ENCODE results near the gene LMO4.

Gene LMO4

GRCh38 chr1:87362063-87362833, 33.6 kb downstream of the LMO4 start:
- DNase-seq: no peak

- DNase-seq: no peak
Observed at GRCh38 chr1:87362834-87363426, 34.2 kb downstream of the LMO4 start.

DNA sequence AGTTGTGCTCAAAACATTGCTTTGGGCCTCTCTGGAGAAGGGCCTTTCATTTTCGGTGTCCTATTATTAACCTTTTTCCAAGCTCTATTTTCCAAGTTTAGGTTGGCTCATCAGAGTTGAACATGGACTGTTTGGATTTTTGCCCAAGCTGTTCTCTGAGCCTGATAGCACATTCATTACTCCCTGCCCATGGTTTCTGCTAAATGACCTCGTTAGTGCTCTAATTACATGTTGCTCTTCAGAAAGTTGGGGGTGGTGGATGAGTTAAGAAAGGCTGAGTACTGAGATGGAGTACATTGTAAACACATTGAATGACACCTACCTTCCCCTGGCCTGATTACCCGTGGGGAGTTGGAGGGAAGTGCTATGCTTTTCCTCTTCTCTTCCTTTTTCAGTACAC, 38.9 kb downstream of the LMO4 start:
- DNase-seq: no peak

DNA sequence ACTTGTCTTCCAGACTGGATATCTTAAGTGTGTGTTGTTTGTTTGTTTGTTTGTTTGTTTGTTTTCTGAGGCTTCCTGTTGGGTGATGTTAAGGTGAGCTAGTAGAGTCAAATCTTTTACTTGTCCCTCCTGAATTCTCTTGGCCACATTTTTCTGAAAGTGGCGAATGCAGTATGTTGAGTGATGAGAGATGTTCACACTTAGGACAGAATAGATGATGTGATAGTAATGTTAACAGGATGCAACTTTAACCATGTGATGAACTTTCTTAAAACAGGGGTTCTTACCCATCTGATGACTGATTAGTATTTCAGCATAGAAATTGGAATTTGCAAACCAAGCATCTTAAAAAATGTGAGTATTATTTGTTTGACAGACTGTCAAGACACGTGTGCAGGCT, 40.2 kb downstream of the LMO4 start:
- DNase-seq: no peak

DNA sequence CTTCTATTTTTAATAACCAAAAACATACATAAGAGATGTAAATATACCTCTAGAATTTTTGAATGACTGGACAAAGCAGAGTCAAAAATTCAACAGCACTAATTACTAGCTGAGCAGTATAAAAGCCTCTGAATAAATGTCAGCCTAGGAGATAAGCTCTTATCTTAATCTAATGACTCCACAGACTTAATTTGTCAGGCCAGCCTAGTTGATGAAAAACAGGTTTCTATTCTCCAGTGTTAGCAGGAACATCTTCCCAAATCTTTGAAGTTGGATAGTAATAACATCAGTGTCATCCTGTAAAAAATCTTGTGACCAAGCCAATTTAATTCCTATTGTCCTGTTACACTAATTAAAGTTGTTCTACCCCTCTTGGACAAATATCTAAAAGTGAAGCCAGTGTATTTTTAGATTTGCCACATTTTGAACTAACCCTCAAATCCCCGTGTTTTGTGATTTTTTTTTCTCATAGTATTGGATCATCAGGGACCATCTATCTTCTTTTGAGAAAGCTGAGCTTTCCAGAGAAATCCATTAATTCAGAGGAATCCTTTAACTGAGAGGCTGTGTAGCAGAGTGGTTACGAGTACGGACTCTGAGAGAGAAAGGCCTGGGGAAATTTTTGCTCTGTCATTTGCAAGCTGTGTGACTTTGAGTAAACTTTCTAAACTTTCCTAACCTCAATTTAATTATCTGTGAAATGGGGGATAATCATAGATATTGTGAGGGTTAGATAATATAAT, 41.2 kb downstream of the LMO4 start:
- DNase-seq: no peak

DNA sequence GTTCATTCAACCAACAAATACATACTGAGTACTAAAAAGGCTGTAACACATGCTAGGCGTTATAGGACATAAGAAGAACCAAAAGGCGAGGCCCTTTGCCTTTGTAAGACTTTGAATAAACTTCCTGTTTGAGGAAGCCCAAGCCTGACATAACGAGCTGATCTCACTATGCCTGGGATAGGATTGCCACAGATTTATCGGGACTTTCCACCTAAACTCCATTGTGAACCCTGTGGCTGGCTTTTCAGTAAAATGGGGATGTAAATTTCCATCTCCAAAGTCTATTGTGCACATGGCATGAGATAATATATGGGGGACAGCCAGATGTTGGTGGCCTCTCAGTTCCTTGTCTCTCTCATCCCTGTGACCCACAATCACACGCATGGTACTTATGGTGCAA, 41.9 kb downstream of the LMO4 start:
- no peak for DNase-seq

DNA sequence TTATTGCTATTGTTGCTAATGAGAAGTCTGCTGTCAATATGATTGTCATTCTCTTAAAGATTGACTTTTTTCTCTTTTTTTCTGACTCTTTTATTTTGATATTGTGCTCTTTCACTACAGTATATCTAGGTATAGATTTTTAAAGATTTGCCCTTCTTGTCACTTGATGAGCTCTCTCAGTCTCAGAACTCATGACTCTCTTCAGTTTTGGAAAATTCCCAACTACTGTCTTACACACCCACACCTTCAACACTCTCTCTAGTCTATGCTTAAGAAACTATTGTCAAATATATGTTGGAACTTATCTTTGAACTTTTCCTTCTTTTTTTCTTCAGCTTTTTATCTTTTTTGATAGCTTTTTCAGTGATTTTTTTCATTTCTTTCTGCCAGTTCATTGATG, 50.6 kb downstream of the LMO4 start:
- DNase-seq: no peak

DNA sequence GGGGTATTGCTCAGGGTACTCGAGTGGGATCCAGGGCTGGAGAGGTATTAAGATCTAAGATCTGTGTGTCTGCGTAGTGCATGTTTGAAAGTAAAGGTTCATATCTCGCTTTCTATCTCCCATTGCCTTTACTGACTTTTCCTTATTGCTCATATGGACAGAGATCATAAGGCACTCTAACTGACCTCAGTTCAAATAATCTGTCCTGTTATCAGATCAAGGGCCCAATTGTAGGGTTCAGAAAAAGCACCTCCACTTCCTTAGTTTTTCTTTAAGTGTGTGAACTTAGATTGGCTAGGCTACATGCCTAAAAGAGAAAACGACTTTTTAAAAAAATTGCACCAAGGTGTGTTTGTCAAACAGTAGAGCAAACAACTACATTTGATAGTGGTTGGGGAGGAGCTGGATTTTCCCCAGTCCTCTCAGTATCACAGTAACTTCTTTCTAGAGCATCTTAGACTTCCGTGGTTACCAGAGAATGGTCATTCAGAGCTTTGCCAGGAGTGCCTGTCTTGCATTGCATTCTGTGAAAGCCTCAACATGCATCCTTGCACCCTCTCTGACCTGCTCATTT, 57.6 kb downstream of the LMO4 start:
- no peak for DNase-seq

GRCh38 chr1:87388411-87388810, 59.7 kb downstream of the LMO4 start:
- DNase-seq: no peak

- DNase-seq: no peak
Observed at GRCh38 chr1:87389011-87389410, 60.3 kb downstream of the LMO4 start.

GRCh38 chr1:87389546-87389945, 60.9 kb downstream of the LMO4 start:
- no peak for DNase-seq

DNA sequence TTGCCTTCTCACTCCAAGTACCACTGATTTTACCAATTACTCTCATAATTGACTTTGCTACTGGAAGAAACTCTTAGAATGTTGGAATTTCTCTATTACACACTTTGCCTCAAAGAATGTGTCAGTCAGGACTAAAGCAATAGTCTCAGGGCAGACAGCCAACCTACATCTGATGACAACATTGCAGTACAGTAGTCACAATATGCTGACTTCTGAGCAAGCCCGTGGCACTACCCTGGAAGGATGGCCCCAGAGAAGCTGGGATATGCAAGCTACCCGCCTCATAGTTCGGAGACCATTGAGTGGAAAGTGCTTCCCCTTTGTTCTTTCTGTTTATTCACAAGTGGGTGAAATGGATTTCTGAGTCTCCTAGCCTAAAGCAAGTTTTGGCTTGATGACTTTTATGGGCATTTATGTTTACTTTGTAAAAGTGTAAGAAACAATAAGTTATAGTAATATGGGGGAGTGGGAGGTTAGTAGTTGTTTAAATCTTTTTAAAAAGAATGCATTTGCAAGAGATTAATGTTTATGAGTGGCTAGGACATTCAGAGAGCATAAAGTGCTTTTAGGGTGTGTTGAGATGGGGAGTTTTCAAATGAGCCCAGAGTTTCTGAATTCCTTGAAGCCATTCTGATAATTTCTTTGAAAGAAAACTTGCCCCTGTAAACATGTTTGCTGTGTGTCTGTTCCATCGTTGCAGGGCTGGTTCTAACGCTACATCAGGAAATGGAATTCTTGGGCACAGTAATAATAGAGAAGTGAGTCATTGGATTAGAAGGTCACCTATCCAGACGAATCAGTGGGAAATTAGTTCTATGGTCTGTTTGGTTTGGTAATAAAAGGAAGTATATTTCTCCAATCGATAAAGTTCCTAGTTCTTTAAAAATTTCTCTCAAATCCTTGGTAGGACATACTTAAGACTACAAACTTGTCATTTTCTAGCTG, 63.8 kb downstream of the LMO4 start:
- DNase-seq: no peak

- no peak for DNase-seq
Observed at GRCh38 chr1:87393445-87394085, 64.9 kb downstream of the LMO4 start.

GRCh38 chr1:87394513-87394912, 65.8 kb downstream of the LMO4 start:
- DNase-seq: no peak

DNA sequence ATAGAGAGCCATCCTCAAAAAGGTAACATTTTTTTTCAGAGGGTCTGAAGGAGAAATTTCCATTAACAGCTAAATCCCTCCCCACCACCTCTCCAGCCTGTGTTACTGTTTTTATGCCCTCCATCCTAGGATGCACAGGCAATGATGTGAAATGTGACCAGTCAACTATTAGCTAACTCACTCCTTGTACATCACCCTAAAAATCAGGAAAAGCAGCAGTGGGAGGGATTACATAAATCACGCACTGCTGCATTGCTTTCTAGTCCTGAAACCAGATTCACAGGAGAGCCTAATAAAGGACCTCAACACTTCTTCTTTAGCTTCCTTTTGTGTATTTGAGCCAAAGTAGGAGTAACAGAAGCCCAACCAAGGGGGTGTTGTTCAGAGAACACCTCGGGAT, 66.3 kb downstream of the LMO4 start:
- no peak for DNase-seq

Measured in midbrain (tissue), 1 donor.